Endometrium (tissue), 2 donors: ENCODE measurements around the gene KDF1.

Experiments used
- FAIRE-seq: peaks from 2 replicates; lab custom pipeline; 2012; peaks lifted over from hg19 to GRCh38; lab: Jason Lieb, UNC
- donor health status: control.
- donor health status: control.

KDF1 gene

GRCh38 chr1:26915204-26915842 is 44.9 kb downstream of the KDF1 start:
- FAIRE-seq = no peak

- FAIRE-seq = no peak
Observed at GRCh38 chr1:26913754-26914619, 46.3 kb downstream of the KDF1 start, which contains the start of gene NR0B2. NR0B2 (minus strand) TSS chr1:26913975; CDS start chr1:26913940, 35 bp downstream.

GRCh38 chr1:26913389-26913753 is 46.9 kb downstream of the KDF1 start:
- FAIRE-seq = no peak

GRCh38 chr1:26912147-26912490 is 48.1 kb downstream of the KDF1 start:
- FAIRE-seq = no peak

GRCh38 chr1:26911399-26912146 is 48.7 kb downstream of the KDF1 start:
- FAIRE-seq = no peak

GRCh38 chr1:26910343-26911160 is 49.7 kb downstream of the KDF1 start:
- FAIRE-seq = no peak

GRCh38 chr1:26909951-26910342 is 50.3 kb downstream of the KDF1 start:
- no peak for FAIRE-seq

GRCh38 chr1:26907071-26907917 is 53.0 kb downstream of the KDF1 start:
- no peak for FAIRE-seq

GRCh38 chr1:26900815-26901511 is 59.3 kb downstream of the KDF1 start:
- FAIRE-seq = no peak

- FAIRE-seq = peak; percentile 51
Observed at GRCh38 chr1:26900001-26900814, 60.1 kb downstream of the KDF1 start, which contains the start of gene GPATCH3. GPATCH3 (minus strand) TSS chr1:26900467; CDS start chr1:26900442, 25 bp downstream.
